NCI-H2196 treated with DMSO at 0.1 percent for 48 hours (cell line): ENCODE measurements around the gene MTG1.
"Not testable (repeated sequence)": the region's sequence is repeated elsewhere in the genome, so short reads cannot be mapped to it uniquely, and the experiment has no call there.

Experiments used
- DNase-seq: peaks from one replicate; lab custom pipeline; 2025; ENCODE audit not compliant: unreplicated experiment; lab: John Stamatoyannopoulos, UW

Gene MTG1

GRCh38 chr10:133422807-133423771 is 29.1 kb downstream of the MTG1 start:
- DNase-seq = no peak

- not testable (repeated sequence) for DNase-seq
Measured at GRCh38 chr10:133424102-133424501, 30.1 kb downstream of the MTG1 start.

- not testable (repeated sequence) for DNase-seq
Measured at GRCh38 chr10:133424601-133425000, 30.6 kb downstream of the MTG1 start, which contains the start of gene SPRN. Gene SPRN, minus strand, starts transcription at chr10:133424625. Its CDS starts 944 bp downstream, at chr10:133423681.

DNA sequence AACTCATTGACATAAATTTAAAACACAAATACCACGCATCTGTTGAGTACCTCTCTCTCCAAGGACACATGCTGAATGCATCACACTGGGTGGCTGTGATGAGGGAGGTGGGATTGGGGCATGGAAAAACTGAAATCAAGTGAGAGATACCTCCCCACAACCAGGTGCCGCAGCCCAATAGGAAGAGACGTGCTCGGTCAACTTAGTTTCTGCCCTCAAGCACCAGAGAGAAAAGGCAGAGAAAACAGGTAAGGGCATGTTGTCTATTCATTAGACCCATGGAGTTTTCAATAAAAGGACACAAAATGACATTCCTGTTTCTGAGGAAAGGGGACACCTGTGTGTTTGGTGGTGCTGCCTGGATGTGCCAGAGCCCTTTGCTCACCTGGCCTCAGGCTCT is 35.6 kb downstream of the MTG1 start:
- not testable (repeated sequence) for DNase-seq

- DNase-seq = not testable (repeated sequence)
Measured at GRCh38 chr10:133431888-133432613, 38.1 kb downstream of the MTG1 start.

- not testable (repeated sequence) for DNase-seq
Measured at GRCh38 chr10:133432789-133433188, 38.8 kb downstream of the MTG1 start.

GRCh38 chr10:133438711-133439273 is 44.8 kb downstream of the MTG1 start:
- DNase-seq = no peak

GRCh38 chr10:133439517-133440461 is 45.8 kb downstream of the MTG1 start:
- DNase-seq = no peak

DNA sequence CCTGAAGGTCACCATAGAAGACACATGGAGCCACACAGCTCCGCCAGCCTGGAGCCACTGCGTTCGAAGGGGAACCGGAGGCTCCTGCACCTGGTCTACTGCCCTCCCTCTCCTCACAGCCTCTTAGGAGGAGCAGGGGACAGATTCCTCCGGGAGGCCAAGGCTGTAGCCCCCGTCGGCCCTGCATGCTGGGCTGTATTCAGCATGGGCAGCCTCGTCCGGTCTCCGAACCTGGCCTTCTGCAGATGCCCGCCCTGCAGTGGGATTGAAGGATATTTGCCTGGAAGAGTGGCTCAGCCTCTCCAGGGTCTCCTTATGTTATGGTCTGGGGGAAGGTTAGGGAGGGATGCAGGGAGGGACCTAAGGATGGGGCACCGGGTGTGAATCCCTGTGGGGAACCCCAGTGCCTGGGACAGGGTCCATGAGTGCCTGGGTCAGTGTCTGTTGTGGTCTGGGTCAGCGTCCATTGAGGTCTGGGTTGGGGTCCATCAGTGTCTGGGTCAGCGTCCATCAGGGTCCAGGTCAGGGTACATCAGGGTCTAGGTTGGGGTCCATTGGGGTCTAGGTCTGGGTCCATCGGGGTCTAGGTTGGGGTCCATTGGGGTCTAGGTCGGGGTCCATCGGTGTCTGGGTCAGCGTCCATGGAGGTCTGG is 46.8 kb downstream of the MTG1 start:
- DNase-seq = no peak

- DNase-seq = not testable (repeated sequence)
Measured at GRCh38 chr10:133441356-133441755, 47.4 kb downstream of the MTG1 start.

GRCh38 chr10:133441780-133442179 is 47.8 kb downstream of the MTG1 start:
- no peak for DNase-seq

- no peak for DNase-seq
Measured at GRCh38 chr10:133442191-133442966, 48.4 kb downstream of the MTG1 start.

DNA sequence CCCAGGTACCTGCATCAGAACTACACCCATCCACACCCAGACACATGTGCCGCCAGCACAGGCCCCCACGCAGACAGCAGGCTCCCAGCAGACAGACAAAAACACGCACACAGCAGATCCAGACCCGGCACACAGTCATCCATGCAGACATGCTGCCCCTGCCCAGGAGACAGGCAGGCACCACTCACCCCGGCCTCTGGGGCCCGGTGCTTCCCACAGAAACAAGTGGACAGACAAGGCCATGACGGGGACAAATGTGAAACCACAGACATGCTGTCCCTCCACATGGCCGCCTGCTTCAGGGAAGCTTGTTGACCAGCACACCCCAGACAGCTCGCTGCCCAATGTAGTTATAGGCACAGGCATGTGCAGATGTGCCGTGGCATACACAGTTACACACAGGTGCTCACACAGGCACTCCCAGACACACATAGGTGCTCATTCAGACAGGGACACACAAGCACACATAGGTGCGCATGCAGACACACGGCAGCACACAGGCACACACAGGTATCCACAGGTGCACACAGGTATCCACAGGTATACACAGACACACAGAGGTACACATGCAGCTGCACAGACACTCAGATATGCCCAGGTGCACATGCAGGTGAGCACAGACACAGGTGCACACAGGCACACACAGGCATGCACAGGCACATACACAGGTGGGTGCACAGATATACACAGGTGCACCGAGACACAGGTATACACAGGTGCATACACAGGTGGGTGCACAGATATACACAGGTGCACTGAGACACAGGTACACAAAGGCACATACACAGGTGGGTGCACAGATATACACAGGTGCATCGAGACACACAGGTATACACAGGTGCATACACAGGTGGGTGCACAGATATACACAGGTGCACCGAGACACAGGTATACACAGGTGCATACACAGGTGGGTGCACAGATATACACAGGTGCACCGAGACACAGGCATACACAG is 49.3 kb downstream of the MTG1 start:
- DNase-seq = no peak

GRCh38 chr10:133444342-133445267 is 50.6 kb downstream of the MTG1 start:
- DNase-seq = no peak

DNA sequence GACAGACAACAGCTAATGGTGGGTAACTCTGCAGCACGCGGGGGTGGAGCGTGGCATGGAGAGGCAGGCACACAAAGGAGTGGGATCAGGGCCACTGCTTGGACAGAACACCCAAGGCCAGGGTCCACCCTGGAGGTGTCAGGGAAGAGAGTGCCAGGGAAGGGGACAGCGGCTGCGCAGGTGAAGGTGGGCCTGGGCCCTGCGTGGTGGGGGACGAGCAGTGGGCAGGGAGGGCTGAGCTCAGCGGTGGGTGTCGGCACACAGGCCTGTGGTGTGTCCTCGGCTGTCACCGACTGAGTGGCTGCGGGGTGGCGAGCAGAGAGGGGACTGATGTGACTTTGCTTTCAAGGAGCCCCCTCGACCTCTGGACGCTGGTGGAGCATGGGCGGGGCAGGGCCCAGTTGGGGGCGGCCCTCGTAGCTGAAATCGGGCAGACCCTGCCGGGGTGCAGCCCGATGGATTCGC is 51.3 kb downstream of the MTG1 start:
- DNase-seq = no peak

DNA sequence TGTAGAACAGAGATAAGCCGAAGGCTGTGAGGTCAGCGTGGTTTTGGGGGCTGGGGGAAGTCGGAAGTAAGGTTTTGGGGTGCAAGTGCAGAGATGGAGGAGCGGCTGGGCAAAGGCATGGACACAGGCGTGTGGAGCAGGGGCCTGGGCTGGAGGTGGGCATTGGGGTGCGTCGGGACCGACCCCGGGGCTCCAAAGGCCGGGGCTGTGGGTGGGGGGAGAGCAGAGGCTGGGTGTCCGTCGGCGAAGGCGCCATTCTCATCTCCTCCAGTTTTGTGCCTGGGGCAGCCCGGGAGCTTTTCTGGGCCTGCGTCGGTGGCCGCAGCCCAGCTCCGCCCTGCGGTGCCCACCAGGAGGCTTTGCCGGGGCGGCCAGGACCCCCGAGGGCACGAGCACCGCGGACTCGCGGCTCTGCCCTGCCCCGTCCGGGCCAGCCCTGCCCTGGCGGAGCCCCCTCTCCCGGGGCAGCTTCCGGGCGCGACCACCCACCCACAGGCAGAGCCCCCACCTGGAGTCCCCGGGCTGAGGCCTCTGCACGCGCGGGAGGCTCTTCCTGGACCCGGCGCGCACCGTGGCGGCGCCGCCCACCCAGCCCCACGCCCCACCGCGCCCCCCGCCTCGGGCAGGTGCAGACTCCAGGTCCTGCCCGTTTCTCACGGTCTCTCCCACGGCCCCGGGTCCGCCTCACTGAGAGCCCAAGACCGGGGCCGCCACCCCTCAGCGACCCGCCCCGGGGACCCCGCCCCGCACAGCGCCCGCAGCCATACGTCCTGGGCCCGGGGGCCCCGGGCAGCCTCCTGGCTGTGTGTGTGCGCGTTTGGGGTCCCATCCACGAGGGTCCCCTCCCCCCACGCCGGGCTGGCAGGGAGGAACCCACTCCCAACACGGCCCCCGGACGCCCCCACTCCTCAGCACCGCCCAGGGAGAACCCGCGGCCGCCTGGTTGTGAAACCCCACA is 52.1 kb downstream of the MTG1 start:
- no peak for DNase-seq
